ENCODE data around the gene MOV10. TPM values are rescaled to one million over a fixed set of nuclear protein-coding genes. Genes with fewer than 3 reads are reported as not detected.

MOV10 gene
- total and polyA plus RNA-seq, 2 of the 8 experiments (the other 6 are each of a cell fraction or from before 2014, with no cell fraction given) = 57.3 to 109 TPM

Small RNA genes within 50 kb of the gene (small RNA-seq; reads per million reads assigned to genes)
- not detected for gene RNU7-70P (ENCODE audit: insufficient read depth)

Other genes with a start within 250 kb of the MOV10 start
- 0.90 and 2.0 TPM in 2 replicates for gene WNT2B, start 165.7 kb upstream of the MOV10 start, total RNA-seq (2021; fragmentation: NEBNext Ultra II Directional; extraction: Animal tissue kit (Norgen Biotek cat#: 25700))
- 0.33 and 0.60 TPM in 2 replicates for gene WNT2B, start 165.7 kb upstream of the MOV10 start, polyA plus RNA-seq (2011; rRNA removed)
- gene ST7L, start 55.5 kb upstream of the MOV10 start, total RNA-seq (2021; fragmentation: NEBNext Ultra II Directional; extraction: Animal tissue kit (Norgen Biotek cat#: 25700)) = 16.2 and 18.1 TPM in 2 replicates
- gene ST7L, start 55.5 kb upstream of the MOV10 start, polyA plus RNA-seq (2011; rRNA removed) = 9.6 and 10.5 TPM in 2 replicates
- gene CAPZA1, start 54.8 kb upstream of the MOV10 start, total RNA-seq (2021; fragmentation: NEBNext Ultra II Directional; extraction: Animal tissue kit (Norgen Biotek cat#: 25700)) = 107 and 114 TPM in 2 replicates
- 23.3 and 48.9 TPM in 2 replicates for gene CAPZA1, start 54.8 kb upstream of the MOV10 start, polyA plus RNA-seq (2011; rRNA removed)
- 53.6 and 57.6 TPM in 2 replicates for gene RHOC, start 32.5 kb downstream of the MOV10 start, total RNA-seq (2021; fragmentation: NEBNext Ultra II Directional; extraction: Animal tissue kit (Norgen Biotek cat#: 25700))
- gene RHOC, start 32.5 kb downstream of the MOV10 start, polyA plus RNA-seq (2011; rRNA removed) = 97.5 and 114 TPM in 2 replicates
- gene PPM1J, start 40.7 kb downstream of the MOV10 start, total RNA-seq (2021; fragmentation: NEBNext Ultra II Directional; extraction: Animal tissue kit (Norgen Biotek cat#: 25700)) = 17.5 and 19.4 TPM in 2 replicates
- 31.6 and 45.4 TPM in 2 replicates for gene PPM1J, start 40.7 kb downstream of the MOV10 start, polyA plus RNA-seq (2011; rRNA removed)